ENCODE data around the gene KANSL1.
"Not testable (repeated sequence)": the region's sequence is repeated elsewhere in the genome, so short reads cannot be mapped to it uniquely, and the experiment has no call there.

Gene KANSL1

DNA sequence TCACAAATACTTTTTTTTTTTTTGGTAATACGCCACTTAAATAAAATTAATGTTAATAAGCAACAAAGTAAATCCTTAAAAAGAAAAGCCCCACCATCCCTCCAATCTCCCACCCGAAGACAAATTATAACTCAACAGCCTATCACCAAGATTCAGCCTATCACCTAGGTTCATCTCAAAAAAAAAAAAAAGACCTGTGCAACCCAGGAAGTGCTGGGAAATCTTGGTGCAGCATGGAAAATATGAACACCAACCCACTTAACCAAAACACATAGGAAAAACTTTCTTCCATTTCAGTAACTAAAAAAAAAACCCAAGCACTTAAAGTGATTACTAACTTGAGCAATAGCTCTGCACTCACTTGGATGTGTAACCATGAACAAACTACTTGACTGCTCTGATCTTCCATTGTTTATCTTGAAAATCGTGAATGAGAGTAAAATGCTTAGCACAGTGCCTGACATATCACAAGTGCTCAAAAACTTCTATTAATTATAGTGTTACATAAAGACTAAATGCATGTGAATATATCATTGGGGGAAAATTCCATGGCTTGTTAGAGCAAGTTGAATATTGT is 103.8 kb downstream of the KANSL1 start:
- no peak for ATAC-seq
- TF ChIP-seq SNAI2 (CRISPR knock-in tag; IDR thresholded peaks at IDR 0.05) (no peak), ISL1 (CRISPR knock-in tag; IDR thresholded peaks at IDR 0.05) (no peak)

DNA sequence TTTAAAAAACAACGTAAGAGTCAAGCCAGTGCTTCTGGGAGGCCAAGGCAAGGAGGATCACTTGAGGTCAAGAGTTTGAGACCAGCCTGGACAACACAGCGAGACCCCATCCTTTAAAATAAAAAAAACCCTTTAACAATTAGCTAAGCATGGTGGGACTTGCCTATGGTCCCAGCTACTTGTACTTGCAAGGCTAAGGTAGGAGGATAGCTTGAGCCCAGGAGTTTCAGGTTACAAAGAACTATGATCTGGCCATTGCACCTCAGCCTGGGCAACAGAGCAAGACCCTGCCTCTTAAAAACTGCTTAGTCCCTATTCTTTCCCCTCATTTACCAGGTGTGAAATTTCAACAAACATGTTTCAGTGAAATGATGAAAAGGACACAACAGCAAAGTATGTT is 104.6 kb downstream of the KANSL1 start:
- no peak for TF ChIP-seq TOX (CRISPR knock-in tag; IDR thresholded peaks at IDR 0.05; ENCODE audit: borderline replicate concordance)
- TF ChIP-seq PPARA (CRISPR knock-in tag; IDR thresholded peaks at IDR 0.05; ENCODE audit: borderline replicate concordance), result no peak
- TF ChIP-seq CSDC2 (CRISPR knock-in tag; IDR thresholded peaks at IDR 0.05), result no peak
- TF ChIP-seq ESRRG (CRISPR knock-in tag; IDR thresholded peaks at IDR 0.05), result no peak
- TF ChIP-seq TCF4 (CRISPR knock-in tag; IDR thresholded peaks at IDR 0.05; ENCODE audit: borderline replicate concordance), result no peak
- no peak for TF ChIP-seq ZFP3 (CRISPR knock-in tag; IDR thresholded peaks at IDR 0.05)
- no peak for TF ChIP-seq PATZ1 (CRISPR knock-in tag; IDR thresholded peaks at IDR 0.05; ENCODE audit: borderline replicate concordance)
- TF ChIP-seq SNAI2 (CRISPR knock-in tag; IDR thresholded peaks at IDR 0.05), result no peak
- no peak for TF ChIP-seq CSRNP3 (CRISPR knock-in tag; IDR thresholded peaks at IDR 0.05)
- no peak for TF ChIP-seq RARB (CRISPR knock-in tag; IDR thresholded peaks at IDR 0.05)
- TF ChIP-seq POU6F1 (CRISPR knock-in tag; IDR thresholded peaks at IDR 0.05; ENCODE audit: borderline replicate concordance, low read depth), result no peak
- ATAC-seq, result no peak

GRCh38 chr17:46087871-46088270 is 105.4 kb downstream of the KANSL1 start:
- ATAC-seq, result not testable (repeated sequence)

DNA sequence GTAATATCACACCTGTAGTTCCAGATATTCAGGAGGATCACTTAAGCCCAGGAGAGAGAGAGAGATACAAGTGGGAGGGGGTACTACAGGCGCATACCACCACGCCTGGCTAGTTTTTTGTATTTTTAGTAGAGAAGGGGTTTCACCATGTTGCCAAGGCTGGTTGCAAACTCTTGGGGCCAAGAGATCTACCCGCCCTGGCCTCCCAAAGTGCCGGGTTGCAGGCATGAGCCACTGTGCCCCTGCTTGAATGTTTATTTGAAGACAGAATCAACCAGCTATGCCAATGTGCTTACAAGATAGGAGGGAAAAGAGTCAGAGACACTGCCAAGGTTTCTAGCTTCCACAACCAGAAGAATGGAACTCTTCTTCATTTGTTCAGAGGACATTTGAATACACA is 106.4 kb downstream of the KANSL1 start:
- TF ChIP-seq ZFP30 (CRISPR knock-in tag; IDR thresholded peaks at IDR 0.05), result no peak
- ATAC-seq, result no peak

GRCh38 chr17:46085522-46085921 is 107.7 kb downstream of the KANSL1 start:
- no peak for ATAC-seq
- TF ChIP-seq TCF4 (CRISPR knock-in tag; IDR thresholded peaks at IDR 0.05; ENCODE audit: borderline replicate concordance), result no peak
- no peak for TF ChIP-seq ISL1 (CRISPR knock-in tag; IDR thresholded peaks at IDR 0.05)
- TF ChIP-seq ESRRG (CRISPR knock-in tag; IDR thresholded peaks at IDR 0.05), result no peak
- TF ChIP-seq GLIS3 (CRISPR knock-in tag; IDR thresholded peaks at IDR 0.05), result no peak
- TF ChIP-seq CSDC2 (CRISPR knock-in tag; IDR thresholded peaks at IDR 0.05), result no peak
- TF ChIP-seq ZFP30 (CRISPR knock-in tag; IDR thresholded peaks at IDR 0.05), result no peak
- no peak for TF ChIP-seq ZNF565 (CRISPR knock-in tag; conservative IDR thresholded peaks at IDR 0.05; ENCODE audit: low read depth)
- TF ChIP-seq, protein P1, sequence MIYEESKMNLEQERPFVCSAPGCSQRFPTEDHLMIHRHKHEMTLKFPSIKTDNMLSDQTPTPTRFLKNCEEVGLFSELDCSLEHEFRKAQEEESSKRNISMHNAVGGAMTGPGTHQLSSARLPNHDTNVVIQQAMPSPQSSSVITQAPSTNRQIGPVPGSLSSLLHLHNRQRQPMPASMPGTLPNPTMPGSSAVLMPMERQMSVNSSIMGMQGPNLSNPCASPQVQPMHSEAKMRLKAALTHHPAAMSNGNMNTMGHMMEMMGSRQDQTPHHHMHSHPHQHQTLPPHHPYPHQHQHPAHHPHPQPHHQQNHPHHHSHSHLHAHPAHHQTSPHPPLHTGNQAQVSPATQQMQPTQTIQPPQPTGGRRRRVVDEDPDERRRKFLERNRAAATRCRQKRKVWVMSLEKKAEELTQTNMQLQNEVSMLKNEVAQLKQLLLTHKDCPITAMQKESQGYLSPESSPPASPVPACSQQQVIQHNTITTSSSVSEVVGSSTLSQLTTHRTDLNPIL (CRISPR knock-in tag; IDR thresholded peaks at IDR 0.05; ENCODE audit: low read depth), result no peak
- no peak for TF ChIP-seq PATZ1 (CRISPR knock-in tag; IDR thresholded peaks at IDR 0.05; ENCODE audit: borderline replicate concordance)

DNA sequence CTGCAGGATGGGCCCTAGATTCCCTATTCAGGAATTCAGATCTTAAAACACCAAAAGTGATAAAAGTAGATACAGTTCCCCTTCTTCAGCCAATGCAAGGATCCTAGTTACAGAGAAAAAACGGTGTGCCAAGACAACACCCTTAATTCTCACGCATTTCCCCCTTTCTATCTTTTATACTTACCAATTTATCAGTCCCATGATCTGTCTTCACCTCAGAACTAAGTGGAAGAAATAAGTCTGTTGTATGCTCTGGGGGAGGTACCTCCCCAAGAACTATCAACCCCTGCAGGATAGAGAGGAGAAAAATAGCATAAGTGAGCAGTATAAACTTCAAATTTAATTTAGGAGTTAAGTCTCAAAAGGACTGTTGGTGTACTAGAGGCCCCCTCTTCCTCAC is 111.0 kb downstream of the KANSL1 start:
- ATAC-seq, result no peak; the same call in 2 of the 3 replicates

More for the DNA sequence above, 111.0 kb downstream of the KANSL1 start:
- TF ChIP-seq SNAI2 (CRISPR knock-in tag; IDR thresholded peaks at IDR 0.05) (no peak), ZNF565 (CRISPR knock-in tag; conservative IDR thresholded peaks at IDR 0.05; ENCODE audit: low read depth) (no peak), ZFP3 (CRISPR knock-in tag; IDR thresholded peaks at IDR 0.05) (no peak), PATZ1 (CRISPR knock-in tag; IDR thresholded peaks at IDR 0.05; ENCODE audit: borderline replicate concordance) (no peak), TOX (CRISPR knock-in tag; IDR thresholded peaks at IDR 0.05; ENCODE audit: borderline replicate concordance) (no peak), ZFP30 (CRISPR knock-in tag; IDR thresholded peaks at IDR 0.05) (no peak), ZC3H10 (CRISPR knock-in tag; IDR thresholded peaks at IDR 0.05) (no peak)
- TF ChIP-seq, protein P1 (CRISPR knock-in tag; IDR thresholded peaks at IDR 0.05; ENCODE audit: low read depth), result no peak
